Epidermal melanocyte (primary cell): Measurements from ENCODE around the gene CWF19L2.

Source experiments
- DNase-seq: peaks from one replicate; pipeline ENCODE4 v3.0.0; 2011; ENCODE audit warnings: low spot score; ENCODE audit not compliant: insufficient read length

Gene CWF19L2

DNA sequence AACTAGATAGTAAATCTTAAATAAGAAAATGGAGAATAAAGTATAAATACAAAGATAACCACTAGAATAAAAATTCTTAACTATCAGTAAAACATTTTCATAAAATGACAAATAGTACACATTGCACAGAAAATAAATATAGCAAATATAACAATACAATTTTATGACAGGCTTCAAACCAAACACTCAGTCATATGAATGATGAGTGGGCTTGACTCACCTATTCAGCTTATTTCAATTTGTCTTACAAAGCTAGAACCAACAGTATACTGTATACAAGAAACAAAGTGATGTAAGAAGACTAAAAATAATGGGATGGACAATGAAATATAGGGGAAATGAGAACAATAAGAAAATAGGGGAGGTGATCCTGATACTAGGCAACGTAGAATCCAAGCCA is 141.2 kb downstream of the CWF19L2 start:
- DNase-seq, result no peak

GRCh38 chr11:107307991-107308390 is 149.6 kb downstream of the CWF19L2 start:
- DNase-seq, result no peak

GRCh38 chr11:107301878-107302277 is 155.7 kb downstream of the CWF19L2 start:
- DNase-seq, result no peak

GRCh38 chr11:107293677-107294344 is 163.8 kb downstream of the CWF19L2 start:
- DNase-seq, result no peak

DNA sequence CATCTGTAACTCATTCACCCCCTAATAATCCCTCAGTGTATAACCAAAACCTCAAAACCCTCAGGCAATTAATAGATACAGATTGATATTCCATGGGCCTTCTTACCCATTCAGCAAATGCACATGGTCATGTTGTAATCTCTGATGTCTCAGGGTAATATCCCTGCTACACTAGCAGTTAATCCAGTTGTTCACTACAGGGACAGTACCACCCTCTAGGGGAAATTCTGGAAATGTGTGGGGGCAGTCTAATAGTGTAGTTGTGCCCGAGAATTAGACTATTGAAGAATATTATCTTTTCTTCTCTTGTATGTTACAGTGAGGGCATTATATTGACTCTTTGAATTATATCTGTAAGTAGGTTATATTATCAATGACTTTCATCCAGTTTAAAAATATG is 175.4 kb downstream of the CWF19L2 start:
- no peak for DNase-seq
